Measurements from ENCODE around the gene PHETA1. TPM values are rescaled to one million over a fixed set of nuclear protein-coding genes. Genes with fewer than 3 reads are reported as not detected.
A peak's percentile ranks its signal among the peaks of the same experiment; 100 is the strongest.

Gene PHETA1
- total and polyA plus RNA-seq, 2 of the 13 experiments (the other 11 are each of a cell fraction or from before 2014, with no cell fraction given), result 11.3 to 20.8 TPM

- TF ChIP-seq MLLT10 (CRISPR knock-in tag; IDR thresholded peaks at IDR 0.05), result no peak
- TF ChIP-seq ZNF775 (CRISPR knock-in tag; IDR thresholded peaks at IDR 0.05; ENCODE audit: borderline replicate concordance), result no peak
- TF ChIP-seq, protein P1, sequence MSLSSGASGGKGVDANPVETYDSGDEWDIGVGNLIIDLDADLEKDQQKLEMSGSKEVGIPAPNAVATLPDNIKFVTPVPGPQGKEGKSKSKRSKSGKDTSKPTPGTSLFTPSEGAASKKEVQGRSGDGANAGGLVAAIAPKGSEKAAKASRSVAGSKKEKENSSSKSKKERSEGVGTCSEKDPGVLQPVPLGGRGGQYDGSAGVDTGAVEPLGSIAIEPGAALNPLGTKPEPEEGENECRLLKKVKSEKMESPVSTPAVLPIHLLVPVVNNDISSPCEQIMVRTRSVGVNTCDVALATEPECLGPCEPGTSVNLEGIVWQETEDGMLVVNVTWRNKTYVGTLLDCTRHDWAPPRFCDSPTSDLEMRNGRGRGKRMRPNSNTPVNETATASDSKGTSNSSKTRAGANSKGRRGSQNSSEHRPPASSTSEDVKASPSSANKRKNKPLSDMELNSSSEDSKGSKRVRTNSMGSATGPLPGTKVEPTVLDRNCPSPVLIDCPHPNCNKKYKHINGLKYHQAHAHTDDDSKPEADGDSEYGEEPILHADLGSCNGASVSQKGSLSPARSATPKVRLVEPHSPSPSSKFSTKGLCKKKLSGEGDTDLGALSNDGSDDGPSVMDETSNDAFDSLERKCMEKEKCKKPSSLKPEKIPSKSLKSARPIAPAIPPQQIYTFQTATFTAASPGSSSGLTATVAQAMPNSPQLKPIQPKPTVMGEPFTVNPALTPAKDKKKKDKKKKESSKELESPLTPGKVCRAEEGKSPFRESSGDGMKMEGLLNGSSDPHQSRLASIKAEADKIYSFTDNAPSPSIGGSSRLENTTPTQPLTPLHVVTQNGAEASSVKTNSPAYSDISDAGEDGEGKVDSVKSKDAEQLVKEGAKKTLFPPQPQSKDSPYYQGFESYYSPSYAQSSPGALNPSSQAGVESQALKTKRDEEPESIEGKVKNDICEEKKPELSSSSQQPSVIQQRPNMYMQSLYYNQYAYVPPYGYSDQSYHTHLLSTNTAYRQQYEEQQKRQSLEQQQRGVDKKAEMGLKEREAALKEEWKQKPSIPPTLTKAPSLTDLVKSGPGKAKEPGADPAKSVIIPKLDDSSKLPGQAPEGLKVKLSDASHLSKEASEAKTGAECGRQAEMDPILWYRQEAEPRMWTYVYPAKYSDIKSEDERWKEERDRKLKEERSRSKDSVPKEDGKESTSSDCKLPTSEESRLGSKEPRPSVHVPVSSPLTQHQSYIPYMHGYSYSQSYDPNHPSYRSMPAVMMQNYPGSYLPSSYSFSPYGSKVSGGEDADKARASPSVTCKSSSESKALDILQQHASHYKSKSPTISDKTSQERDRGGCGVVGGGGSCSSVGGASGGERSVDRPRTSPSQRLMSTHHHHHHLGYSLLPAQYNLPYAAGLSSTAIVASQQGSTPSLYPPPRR (CRISPR knock-in tag; IDR thresholded peaks at IDR 0.05; ENCODE audit: borderline replicate concordance), result no peak
- 0 out of 2 replicates have a peak, but pooled peaks have one; percentile 26 for TF ChIP-seq ZNF678 (CRISPR knock-in tag; IDR thresholded peaks at IDR 0.05)
- TF ChIP-seq ZNF20 (CRISPR knock-in tag; IDR thresholded peaks at IDR 0.05), result no peak
- TF ChIP-seq, protein P2, sequence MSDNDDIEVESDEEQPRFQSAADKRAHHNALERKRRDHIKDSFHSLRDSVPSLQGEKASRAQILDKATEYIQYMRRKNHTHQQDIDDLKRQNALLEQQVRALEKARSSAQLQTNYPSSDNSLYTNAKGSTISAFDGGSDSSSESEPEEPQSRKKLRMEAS (IDR thresholded peaks at IDR 0.05), result peak; percentile 13
- TF ChIP-seq ZNF816 (CRISPR knock-in tag; IDR thresholded peaks at IDR 0.05; ENCODE audit: borderline replicate concordance), result no peak
- TF ChIP-seq RBFOX2 (IDR thresholded peaks at IDR 0.05; ENCODE audit: low read depth, low read length), result peak; percentile 1; the same call in 1 of the 2 replicates
- TF ChIP-seq ZFP90 (CRISPR knock-in tag; IDR thresholded peaks at IDR 0.05; ENCODE audit: borderline replicate concordance), result no peak
- no peak for TF ChIP-seq PHF21A (CRISPR knock-in tag; IDR thresholded peaks at IDR 0.05)
- no peak; the same call in 1 of the 2 replicates for TF ChIP-seq ZNF790 (CRISPR knock-in tag; IDR thresholded peaks at IDR 0.05; ENCODE audit: borderline replicate concordance)
- peak; percentile 13 for TF ChIP-seq SRSF1 (optimal IDR thresholded peaks at IDR 0.05; ENCODE audit: low read depth, low read length)
- peak; percentile 25; the same call in 1 of the 2 replicates for TF ChIP-seq SP2 (CRISPR knock-in tag; IDR thresholded peaks at IDR 0.05)
- TF ChIP-seq CREM (IDR thresholded peaks at IDR 0.05), result no peak
- no peak for TF ChIP-seq CREM (CRISPR knock-in tag; IDR thresholded peaks at IDR 0.05)
- TF ChIP-seq ZBTB8A (CRISPR knock-in tag; IDR thresholded peaks at IDR 0.05; ENCODE audit: borderline replicate concordance, low read depth), result no peak
- TF ChIP-seq, protein P3, sequence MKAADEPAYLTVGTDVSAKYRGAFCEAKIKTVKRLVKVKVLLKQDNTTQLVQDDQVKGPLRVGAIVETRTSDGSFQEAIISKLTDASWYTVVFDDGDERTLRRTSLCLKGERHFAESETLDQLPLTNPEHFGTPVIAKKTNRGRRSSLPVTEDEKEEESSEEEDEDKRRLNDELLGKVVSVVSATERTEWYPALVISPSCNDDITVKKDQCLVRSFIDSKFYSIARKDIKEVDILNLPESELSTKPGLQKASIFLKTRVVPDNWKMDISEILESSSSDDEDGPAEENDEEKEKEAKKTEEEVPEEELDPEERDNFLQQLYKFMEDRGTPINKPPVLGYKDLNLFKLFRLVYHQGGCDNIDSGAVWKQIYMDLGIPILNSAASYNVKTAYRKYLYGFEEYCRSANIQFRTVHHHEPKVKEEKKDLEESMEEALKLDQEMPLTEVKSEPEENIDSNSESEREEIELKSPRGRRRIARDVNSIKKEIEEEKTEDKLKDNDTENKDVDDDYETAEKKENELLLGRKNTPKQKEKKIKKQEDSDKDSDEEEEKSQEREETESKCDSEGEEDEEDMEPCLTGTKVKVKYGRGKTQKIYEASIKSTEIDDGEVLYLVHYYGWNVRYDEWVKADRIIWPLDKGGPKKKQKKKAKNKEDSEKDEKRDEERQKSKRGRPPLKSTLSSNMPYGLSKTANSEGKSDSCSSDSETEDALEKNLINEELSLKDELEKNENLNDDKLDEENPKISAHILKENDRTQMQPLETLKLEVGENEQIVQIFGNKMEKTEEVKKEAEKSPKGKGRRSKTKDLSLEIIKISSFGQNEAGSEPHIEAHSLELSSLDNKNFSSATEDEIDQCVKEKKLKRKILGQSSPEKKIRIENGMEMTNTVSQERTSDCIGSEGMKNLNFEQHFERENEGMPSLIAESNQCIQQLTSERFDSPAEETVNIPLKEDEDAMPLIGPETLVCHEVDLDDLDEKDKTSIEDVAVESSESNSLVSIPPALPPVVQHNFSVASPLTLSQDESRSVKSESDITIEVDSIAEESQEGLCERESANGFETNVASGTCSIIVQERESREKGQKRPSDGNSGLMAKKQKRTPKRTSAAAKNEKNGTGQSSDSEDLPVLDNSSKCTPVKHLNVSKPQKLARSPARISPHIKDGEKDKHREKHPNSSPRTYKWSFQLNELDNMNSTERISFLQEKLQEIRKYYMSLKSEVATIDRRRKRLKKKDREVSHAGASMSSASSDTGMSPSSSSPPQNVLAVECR (CRISPR knock-in tag; IDR thresholded peaks at IDR 0.05; ENCODE audit: borderline replicate concordance), result no peak
- no peak for TF ChIP-seq ZKSCAN5 (CRISPR knock-in tag; IDR thresholded peaks at IDR 0.05)
- TF ChIP-seq SSRP1 (CRISPR knock-in tag; IDR thresholded peaks at IDR 0.05), result no peak
- no peak for TF ChIP-seq ZNF224 (CRISPR knock-in tag; IDR thresholded peaks at IDR 0.05)
- TF ChIP-seq RAD21 (CRISPR knock-in tag; IDR thresholded peaks at IDR 0.05), result peak; percentile 20; the same call in 1 of the 2 replicates
Observed at GRCh38 chr12:111405859-111406473, 37.1 kb upstream of the PHETA1 start, which contains the start of gene SH2B3 (continued).
